WTC11 (cell line): Measurements from ENCODE around the gene B4GALT4. TPM values are rescaled to one million over a fixed set of nuclear protein-coding genes. Genes with fewer than 3 reads are reported as not detected.

Experiments
- ATAC-seq: fragments of 200-7000 bp; cut with Tn5 transposase; 2 replicates; pipeline ENCODE4 v1.10.0; 2021; ENCODE audit warnings: mild to moderate bottlenecking, moderate library complexity
- CTCF ChIA-PET: fragments of 300-600 bp; sonication (Branson Sonifier 250); formaldehyde crosslinking; loops from one replicate; lab custom pipeline; 2021; ENCODE audit warnings: antibody characterized with exemption; lab: Charles Lee
- POLR2A ChIA-PET: fragments of 350-600 bp; sonication (Branson Sonifier 250); formaldehyde crosslinking; loops from one replicate; lab custom pipeline; 2021; ENCODE audit warnings: antibody characterized with exemption; lab: Charles Lee
- DNase-seq: peaks from one replicate; pipeline ENCODE4 v3.0.0; 2021; ENCODE audit warnings: low spot score
- H3K27ac Mint-ChIP-seq: 2 replicates; pipeline ENCODE4 v1.8.0; 2021; ENCODE audit warnings: mixed read lengths
- H3K27me3 Mint-ChIP-seq: 2 replicates; pipeline ENCODE4 v1.8.0; 2021; ENCODE audit warnings: low read depth, mild to moderate bottlenecking, moderate library complexity, mixed read lengths
- H3K36me3 Mint-ChIP-seq: 2 replicates; pipeline ENCODE4 v1.8.0; 2021; ENCODE audit warnings: mixed read lengths
- H3K4me1 Mint-ChIP-seq: 2 replicates; pipeline ENCODE4 v1.8.0; 2022; ENCODE audit warnings: mixed read lengths
- H3K4me3 Mint-ChIP-seq: 2 replicates; pipeline ENCODE4 v1.8.0; 2021; ENCODE audit warnings: mild to moderate bottlenecking, moderate library complexity, mixed read lengths
- H3K9me3 Mint-ChIP-seq: 2 replicates; pipeline ENCODE4 v1.8.0; 2021; ENCODE audit warnings: mixed read lengths
- CBFB ChIP-seq: sonication (generic); formaldehyde crosslinking; IDR thresholded peaks from 2 replicates; pipeline ENCODE4 v1.8.1; 2022; ENCODE audit warnings: mild to moderate bottlenecking, low read depth, missing genetic modification reagents
- CREB1 ChIP-seq: sonication (generic); formaldehyde crosslinking; IDR thresholded peaks from 2 replicates; pipeline ENCODE4 v1.8.0; 2023; ENCODE audit warnings: mild to moderate bottlenecking, missing genetic modification reagents
- ELF4 ChIP-seq: sonication (generic); formaldehyde crosslinking; IDR thresholded peaks from 2 replicates; pipeline ENCODE4 v1.8.1; 2022; ENCODE audit warnings: low read depth, mild to moderate bottlenecking, moderate library complexity, missing genetic modification reagents
- FOXJ3 ChIP-seq: sonication (generic); formaldehyde crosslinking; IDR thresholded peaks from 2 replicates; pipeline ENCODE4 v1.9.0; 2021; ENCODE audit warnings: missing genetic modification reagents, mild to moderate bottlenecking, borderline replicate concordance
- NR3C1 ChIP-seq: sonication (generic); formaldehyde crosslinking; conservative IDR thresholded peaks from 2 replicates; pipeline ENCODE4 v1.8.1; 2023; ENCODE audit warnings: low read depth, mild to moderate bottlenecking, missing genetic modification reagents
- SMAD3 ChIP-seq: sonication (generic); formaldehyde crosslinking; IDR thresholded peaks from 2 replicates; pipeline ENCODE4 v1.8.0; 2022; ENCODE audit warnings: missing genetic modification reagents, mild to moderate bottlenecking, borderline replicate concordance
- TCF7 ChIP-seq: sonication (generic); formaldehyde crosslinking; IDR thresholded peaks from 2 replicates; pipeline ENCODE4 v1.8.0; 2022; ENCODE audit warnings: mild to moderate bottlenecking, low read depth, missing genetic modification reagents, moderate library complexity
- ZNF121 ChIP-seq: sonication (generic); formaldehyde crosslinking; IDR thresholded peaks from 2 replicates; pipeline ENCODE4 v1.8.0; 2023; ENCODE audit warnings: missing genetic modification reagents
- ZNF138 ChIP-seq: sonication (generic); formaldehyde crosslinking; conservative IDR thresholded peaks from 2 replicates; pipeline ENCODE4 v1.8.1; 2022; ENCODE audit warnings: mild to moderate bottlenecking, moderate library complexity, missing genetic modification reagents
- ZNF263 ChIP-seq: sonication (generic); formaldehyde crosslinking; IDR thresholded peaks from 2 replicates; pipeline ENCODE4 v1.8.1; 2022; ENCODE audit warnings: low read depth, mild to moderate bottlenecking, moderate library complexity, missing genetic modification reagents
- ZNF396 ChIP-seq: fragments of 250-450 bp; sonication (Bioruptor Pico); IDR thresholded peaks from 2 replicates; pipeline ENCODE4 v1.8.0; 2021; ENCODE audit warnings: mild to moderate bottlenecking, moderate library complexity, borderline replicate concordance
- total RNA-seq: library from RNA; stranded (reverse); gene quantifications from 3 replicates; pipeline ENCODE4 v1.2.3, GENCODE V29; 2021
- TF ChIP-seq, protein P1 (sequence below): sonication (generic); formaldehyde crosslinking; IDR thresholded peaks from 2 replicates; pipeline ENCODE4 v1.8.0; 2022; ENCODE audit warnings: mild to moderate bottlenecking, missing genetic modification reagents
- TF ChIP-seq, protein P2 (sequence below): sonication (generic); formaldehyde crosslinking; IDR thresholded peaks from 2 replicates; pipeline ENCODE4 v1.8.1; 2022; ENCODE audit warnings: mild to moderate bottlenecking, moderate library complexity, missing genetic modification reagents
- TF ChIP-seq, protein P3 (sequence below): sonication (generic); formaldehyde crosslinking; conservative IDR thresholded peaks from 2 replicates; pipeline ENCODE4 v1.8.1; 2023; ENCODE audit warnings: mild to moderate bottlenecking, low read depth, missing genetic modification reagents, moderate library complexity
- TF ChIP-seq, protein P4 (sequence below): fragments of 250-450 bp; sonication (Bioruptor Pico); conservative IDR thresholded peaks from 2 replicates; pipeline ENCODE4 v1.9.0; 2021; ENCODE audit warnings: mild to moderate bottlenecking
- TF ChIP-seq, protein P5 (sequence below): sonication (generic); formaldehyde crosslinking; IDR thresholded peaks from 2 replicates; pipeline ENCODE4 v1.8.1; 2022; ENCODE audit warnings: missing genetic modification reagents, borderline replicate concordance
- TF ChIP-seq, protein P6 (sequence below): sonication (generic); formaldehyde crosslinking; conservative IDR thresholded peaks from 2 replicates; pipeline ENCODE4 v1.8.1; 2022; ENCODE audit warnings: mild to moderate bottlenecking, missing genetic modification reagents

The B4GALT4 gene
- total RNA-seq, 1 experiment from 2014 or later, result 37.7 TPM

DNA sequence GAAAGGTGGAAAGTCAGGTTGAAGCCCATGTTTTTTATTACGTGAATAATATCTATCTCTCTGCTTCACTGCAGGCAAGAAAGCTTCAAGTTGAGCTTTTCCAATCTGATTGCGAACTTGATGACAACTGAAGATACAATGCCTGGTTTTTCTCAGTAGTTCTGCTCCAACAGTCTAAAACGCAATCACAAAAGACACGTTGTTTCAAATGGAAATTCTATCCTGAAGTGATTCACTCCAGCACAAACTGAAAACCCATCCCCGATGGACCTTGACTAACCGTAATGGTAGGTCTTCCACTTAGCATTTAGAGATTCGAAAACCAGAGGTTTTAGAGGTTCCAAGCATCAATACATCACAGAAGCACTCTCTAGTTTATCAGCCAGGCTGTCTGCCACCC lies 10.6 kb downstream of the B4GALT4 start:
- CTCF ChIA-PET, result interaction anchor here (1.2 kb wide), 1 partner anchor 11 kb away, joined by 3 read pairs; no protein-coding TSS in a partner anchor
- POLR2A ChIA-PET, result interaction anchor here (0.5 kb wide), 1 partner anchor 268 kb away, joined by 3 read pairs; the partner anchor contains the start of gene TIMMDC1
- H3K4me1 Mint-ChIP-seq, result no peaks in the 10 kb centered on the region

DNA sequence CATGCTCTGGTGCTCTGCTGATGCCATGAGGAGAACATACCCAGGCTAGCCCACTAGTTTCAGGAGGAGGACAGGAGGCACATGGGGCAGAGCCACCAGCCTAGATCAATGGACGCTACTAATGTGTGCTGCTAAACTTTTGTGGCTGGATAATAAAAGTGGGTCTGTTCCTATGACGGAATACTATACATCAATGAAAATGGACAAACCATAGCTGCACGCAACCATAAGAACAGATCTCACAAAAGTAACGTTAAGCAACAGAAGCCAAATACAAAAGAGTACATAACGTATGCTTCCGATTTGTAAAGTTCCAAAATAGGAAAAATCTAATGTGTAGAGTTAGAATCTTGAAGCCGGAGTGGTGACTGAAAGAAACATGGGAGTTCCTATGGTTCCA lies 11.5 kb downstream of the B4GALT4 start:
- H3K27ac Mint-ChIP-seq, result no peak overlapping the region
- H3K27me3 Mint-ChIP-seq, result no peaks in the 10 kb centered on the region
- no peak overlapping the region for H3K4me3 Mint-ChIP-seq
- no peaks in the 10 kb centered on the region for H3K9me3 Mint-ChIP-seq
- ATAC-seq (no peak), DNase-seq (no peak)
- H3K36me3 Mint-ChIP-seq, result peaks cover 67% of the 10 kb centered on the region
- ChIA-PET POLR2A (no interaction called here), CTCF (no interaction called here)
- no peaks in the 10 kb centered on the region for H3K4me1 Mint-ChIP-seq
- TF ChIP-seq, protein P1, sequence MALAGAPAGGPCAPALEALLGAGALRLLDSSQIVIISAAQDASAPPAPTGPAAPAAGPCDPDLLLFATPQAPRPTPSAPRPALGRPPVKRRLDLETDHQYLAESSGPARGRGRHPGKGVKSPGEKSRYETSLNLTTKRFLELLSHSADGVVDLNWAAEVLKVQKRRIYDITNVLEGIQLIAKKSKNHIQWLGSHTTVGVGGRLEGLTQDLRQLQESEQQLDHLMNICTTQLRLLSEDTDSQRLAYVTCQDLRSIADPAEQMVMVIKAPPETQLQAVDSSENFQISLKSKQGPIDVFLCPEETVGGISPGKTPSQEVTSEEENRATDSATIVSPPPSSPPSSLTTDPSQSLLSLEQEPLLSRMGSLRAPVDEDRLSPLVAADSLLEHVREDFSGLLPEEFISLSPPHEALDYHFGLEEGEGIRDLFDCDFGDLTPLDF (CRISPR knock-in tag), result no peak
- TF ChIP-seq, protein P2, sequence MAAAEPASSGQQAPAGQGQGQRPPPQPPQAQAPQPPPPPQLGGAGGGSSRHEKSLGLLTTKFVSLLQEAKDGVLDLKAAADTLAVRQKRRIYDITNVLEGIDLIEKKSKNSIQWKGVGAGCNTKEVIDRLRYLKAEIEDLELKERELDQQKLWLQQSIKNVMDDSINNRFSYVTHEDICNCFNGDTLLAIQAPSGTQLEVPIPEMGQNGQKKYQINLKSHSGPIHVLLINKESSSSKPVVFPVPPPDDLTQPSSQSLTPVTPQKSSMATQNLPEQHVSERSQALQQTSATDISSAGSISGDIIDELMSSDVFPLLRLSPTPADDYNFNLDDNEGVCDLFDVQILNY (CRISPR knock-in tag), result no peak
- TF ChIP-seq TCF7 (CRISPR knock-in tag) (no peak), NR3C1 (CRISPR knock-in tag) (no peak), ZNF396 (CRISPR knock-in tag) (no peak), CREB1 (no peak), FOXJ3 (CRISPR knock-in tag) (no peak), ZNF121 (no peak), ELF4 (CRISPR knock-in tag) (no peak)
- TF ChIP-seq, protein P3, sequence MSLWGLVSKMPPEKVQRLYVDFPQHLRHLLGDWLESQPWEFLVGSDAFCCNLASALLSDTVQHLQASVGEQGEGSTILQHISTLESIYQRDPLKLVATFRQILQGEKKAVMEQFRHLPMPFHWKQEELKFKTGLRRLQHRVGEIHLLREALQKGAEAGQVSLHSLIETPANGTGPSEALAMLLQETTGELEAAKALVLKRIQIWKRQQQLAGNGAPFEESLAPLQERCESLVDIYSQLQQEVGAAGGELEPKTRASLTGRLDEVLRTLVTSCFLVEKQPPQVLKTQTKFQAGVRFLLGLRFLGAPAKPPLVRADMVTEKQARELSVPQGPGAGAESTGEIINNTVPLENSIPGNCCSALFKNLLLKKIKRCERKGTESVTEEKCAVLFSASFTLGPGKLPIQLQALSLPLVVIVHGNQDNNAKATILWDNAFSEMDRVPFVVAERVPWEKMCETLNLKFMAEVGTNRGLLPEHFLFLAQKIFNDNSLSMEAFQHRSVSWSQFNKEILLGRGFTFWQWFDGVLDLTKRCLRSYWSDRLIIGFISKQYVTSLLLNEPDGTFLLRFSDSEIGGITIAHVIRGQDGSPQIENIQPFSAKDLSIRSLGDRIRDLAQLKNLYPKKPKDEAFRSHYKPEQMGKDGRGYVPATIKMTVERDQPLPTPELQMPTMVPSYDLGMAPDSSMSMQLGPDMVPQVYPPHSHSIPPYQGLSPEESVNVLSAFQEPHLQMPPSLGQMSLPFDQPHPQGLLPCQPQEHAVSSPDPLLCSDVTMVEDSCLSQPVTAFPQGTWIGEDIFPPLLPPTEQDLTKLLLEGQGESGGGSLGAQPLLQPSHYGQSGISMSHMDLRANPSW, result no peak
- TF ChIP-seq, protein P4, sequence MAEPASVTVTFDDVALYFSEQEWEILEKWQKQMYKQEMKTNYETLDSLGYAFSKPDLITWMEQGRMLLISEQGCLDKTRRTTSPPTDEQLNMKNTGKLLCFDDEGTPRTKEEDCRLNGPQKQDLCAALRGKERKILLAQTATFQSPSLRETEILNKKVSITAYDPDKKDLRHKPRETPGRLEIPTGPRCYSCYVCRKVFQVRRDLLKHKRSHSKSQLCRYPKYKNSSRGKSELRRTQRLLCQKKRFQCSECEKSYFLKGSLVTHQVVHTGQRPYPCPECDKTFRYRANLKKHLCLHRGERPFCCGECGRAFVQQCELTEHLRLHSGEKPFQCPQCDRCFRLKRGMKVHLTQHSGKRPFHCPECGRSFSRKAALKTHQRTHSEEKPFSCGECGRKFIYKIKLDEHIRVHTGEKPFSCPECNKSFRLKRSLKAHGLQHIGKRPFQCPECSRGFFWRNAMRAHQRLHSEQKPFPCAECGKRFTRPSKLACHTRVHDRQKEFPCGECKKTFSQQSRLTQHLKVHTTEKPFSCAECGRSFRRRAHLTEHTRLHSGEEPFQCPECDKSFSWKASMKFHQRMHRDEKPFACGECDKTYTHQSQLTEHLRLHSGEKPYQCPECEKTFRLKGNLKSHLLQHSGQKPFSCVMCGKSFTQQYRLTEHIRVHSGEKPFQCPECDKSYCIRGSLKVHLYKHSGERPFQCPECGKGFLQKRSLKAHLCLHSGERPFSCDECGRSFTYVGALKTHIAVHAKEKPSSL, result no peak
- TF ChIP-seq, protein P5, sequence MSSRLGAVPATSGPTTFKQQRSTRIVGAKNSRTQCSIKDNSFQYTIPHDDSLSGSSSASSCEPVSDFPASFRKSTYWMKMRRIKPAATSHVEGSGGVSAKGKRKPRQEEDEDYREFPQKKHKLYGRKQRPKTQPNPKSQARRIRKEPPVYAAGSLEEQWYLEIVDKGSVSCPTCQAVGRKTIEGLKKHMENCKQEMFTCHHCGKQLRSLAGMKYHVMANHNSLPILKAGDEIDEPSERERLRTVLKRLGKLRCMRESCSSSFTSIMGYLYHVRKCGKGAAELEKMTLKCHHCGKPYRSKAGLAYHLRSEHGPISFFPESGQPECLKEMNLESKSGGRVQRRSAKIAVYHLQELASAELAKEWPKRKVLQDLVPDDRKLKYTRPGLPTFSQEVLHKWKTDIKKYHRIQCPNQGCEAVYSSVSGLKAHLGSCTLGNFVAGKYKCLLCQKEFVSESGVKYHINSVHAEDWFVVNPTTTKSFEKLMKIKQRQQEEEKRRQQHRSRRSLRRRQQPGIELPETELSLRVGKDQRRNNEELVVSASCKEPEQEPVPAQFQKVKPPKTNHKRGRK, result no peak
- TF ChIP-seq, protein P6, sequence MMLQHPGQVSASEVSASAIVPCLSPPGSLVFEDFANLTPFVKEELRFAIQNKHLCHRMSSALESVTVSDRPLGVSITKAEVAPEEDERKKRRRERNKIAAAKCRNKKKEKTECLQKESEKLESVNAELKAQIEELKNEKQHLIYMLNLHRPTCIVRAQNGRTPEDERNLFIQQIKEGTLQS (CRISPR knock-in tag), result no peak

More for the DNA sequence above, 10.6 kb downstream of the B4GALT4 start:
- H3K9me3 Mint-ChIP-seq, result no peaks in the 10 kb centered on the region
- H3K36me3 Mint-ChIP-seq, result peaks cover 71% of the 10 kb centered on the region
- no peak overlapping the region for H3K4me3 Mint-ChIP-seq
- H3K27ac Mint-ChIP-seq, result no peak overlapping the region
- DNase-seq, result no peak
- no peaks in the 10 kb centered on the region for H3K27me3 Mint-ChIP-seq
- TF ChIP-seq, protein P4, result no peak
- TF ChIP-seq, protein P5, result no peak
- TF ChIP-seq ZNF138 (no peak), SMAD3 (no peak), CBFB (no peak), ZNF263 (CRISPR knock-in tag) (no peak)
- no peak for ATAC-seq
